K562 (cell line): Measurements from ENCODE around the gene CST4. TPM values are rescaled to one million over a fixed set of nuclear protein-coding genes. Genes with fewer than 3 reads are reported as not detected.

Source experiments
- ATAC-seq: fragments of 200-7000 bp; cut with Tn5 transposase; 3 replicates; pipeline ENCODE4 v1.9.1; 2020; ENCODE audit warnings: moderate library complexity
- BruUV-seq: library from RNA; stranded (reverse); fragments of 400-500 nt; replicated peaks from 2 replicates; lab custom pipeline; 2021; lab: Mats Ljungman, UMichigan
- CTCF ChIA-PET: fragments of 300-600 bp; formaldehyde crosslinking; extraction: SDS; loops from one replicate; lab custom pipeline; 2021; ENCODE audit warnings: low intra/inter-chr PET ratio; lab: Yijun Ruan, JAX
- POLR2A ChIA-PET: fragments of 300-600, 350-650 bp; sonication (Branson Sonifier 250); formaldehyde crosslinking; extraction: SDS; loops from one replicate; lab custom pipeline; 2021; ENCODE audit warnings: antibody characterized with exemption, inconsistent platforms; lab: Yijun Ruan, JAX
- DNase-seq, 4 experiments: peaks; one replicate each; pipeline versions ENCODE4 v3.0.0 to v3.0.0-alpha.2; 2011 to 2018; ENCODE audit warnings: low spot score in 3 of 4, mixed read lengths in 3 of 4; ENCODE audit errors: extremely low read depth in 1 of 4
- FAIRE-seq: peaks from 2 replicates; lab custom pipeline; 2011; peaks lifted over from hg19 to GRCh38; lab: Jason Lieb, UNC
- H2AFZ ChIP-seq: 2 replicates; pipeline ENCODE4 v1.6.0; 2011; ENCODE audit warnings: low read depth, low read length, control low read depth, inconsistent platforms
- H3K27ac ChIP-seq: fragments of 200-600 bp; 3 replicates; pipeline ENCODE4 v1.8.0; 2011; ENCODE audit warnings: low read depth, mild to moderate bottlenecking, control low read depth, inconsistent platforms, low read length, moderate library complexity, mixed read lengths; ENCODE audit errors: extremely low read depth
- H3K27me3 ChIP-seq, 2 experiments: fragments of 300-600 bp in 1 of 2; 2 replicates in 1 of 2; 3 replicates in 1 of 2; pipeline versions ENCODE4 v1.6.0 to v1.8.0; 2011; ENCODE audit warnings: inconsistent platforms in 2 of 2, low read length in 2 of 2, mild to moderate bottlenecking in 1 of 2, mixed read lengths in 1 of 2, moderate library complexity in 1 of 2; ENCODE audit not compliant: control insufficient read depth in 2 of 2, insufficient read depth in 2 of 2
- H3K36me3 ChIP-seq: fragments of 300-600 bp; 3 replicates; pipeline ENCODE4 v1.8.0; 2011; ENCODE audit warnings: mild to moderate bottlenecking, low read length, inconsistent platforms; ENCODE audit not compliant: control insufficient read depth, insufficient read depth
- H3K4me1 ChIP-seq, 2 experiments: fragments of 200-600 bp in 1 of 2; replicated peaks in 1 of 2; 2 replicates in 1 of 2; 3 replicates in 1 of 2; pipeline versions ENCODE4 v1.5.1 to v1.8.0; 2011; ENCODE audit warnings: inconsistent platforms in 2 of 2, low read length in 2 of 2, mild to moderate bottlenecking in 1 of 2, mixed read lengths in 1 of 2, moderate library complexity in 1 of 2; ENCODE audit not compliant: control insufficient read depth in 2 of 2, insufficient read depth in 2 of 2
- H3K4me2 ChIP-seq: 2 replicates; pipeline ENCODE4 v1.6.1; 2011; ENCODE audit warnings: low read length, control low read depth, inconsistent platforms, mixed read lengths; ENCODE audit not compliant: insufficient read depth
- H3K4me3 ChIP-seq: fragments of 200-600 bp; sonication (generic), shearing (Covaris generic); 2 replicates; pipeline ENCODE4 v1.5.1; 2016; ENCODE audit warnings: control low read depth, inconsistent platforms
- H3K79me2 ChIP-seq: fragments of 200-600 bp; 3 replicates; pipeline ENCODE4 v1.8.0; 2011; ENCODE audit warnings: low read length, inconsistent platforms; ENCODE audit not compliant: control insufficient read depth, insufficient read depth
- H3K9ac ChIP-seq, 2 experiments: 2 replicates each; pipeline versions ENCODE4 v1.6.0 to v1.6.1; 2011; ENCODE audit warnings: low read depth in 2 of 2, low read length in 2 of 2, control low read depth in 1 of 2, inconsistent platforms in 1 of 2, mild to moderate bottlenecking in 1 of 2, mixed read lengths in 1 of 2; ENCODE audit not compliant: insufficient read depth in 1 of 2
- H3K9me1 ChIP-seq: one replicate; pipeline ENCODE4 v1.6.0; 2011; ENCODE audit warnings: inconsistent platforms, mild to moderate bottlenecking, low read length, moderate library complexity; ENCODE audit not compliant: control insufficient read depth, insufficient read depth
- H3K9me3 ChIP-seq: replicated peaks from 2 replicates; pipeline ENCODE4 v1.5.1; 2011; ENCODE audit warnings: low read depth, low read length, inconsistent platforms; ENCODE audit not compliant: control insufficient read depth, insufficient read depth
- H4K20me1 ChIP-seq: replicated peaks from 2 replicates; pipeline ENCODE4 v1.6.1; 2011; ENCODE audit warnings: low read length, inconsistent platforms, mixed read lengths; ENCODE audit not compliant: control insufficient read depth, insufficient read depth
- CHCHD3 ChIP-seq: fragments of 250-450 bp; sonication (Bioruptor Pico); IDR thresholded peaks from 2 replicates; pipeline ENCODE4 v2.1.2; 2022; ENCODE audit warnings: mild to moderate bottlenecking
- DNMT1 ChIP-seq: fragments of 450-650 bp; IDR thresholded peaks from 2 replicates; pipeline ENCODE4 v1.6.1; 2016; ENCODE audit warnings: antibody characterized with exemption, mild to moderate bottlenecking
- EZH2 ChIP-seq: IDR thresholded peaks from 2 replicates; pipeline ENCODE4 v1.6.1; 2012; ENCODE audit warnings: low read depth, mild to moderate bottlenecking, inconsistent platforms, low read length, borderline replicate concordance
- FIP1L1 ChIP-seq: fragments of 200-400 bp; formaldehyde crosslinking; IDR thresholded peaks from 2 replicates; pipeline ENCODE4 v1.6.1; 2018; ENCODE audit warnings: mild to moderate bottlenecking, low read depth, low read length; ENCODE audit not compliant: poor library complexity, severe bottlenecking
- GATAD2A ChIP-seq: fragments of 450-650 bp; IDR thresholded peaks from 2 replicates; pipeline ENCODE4 v1.6.1; 2017
- LCOR ChIP-seq: sonication (generic); formaldehyde crosslinking; IDR thresholded peaks from 2 replicates; pipeline ENCODE4 v1.8.0; 2022; ENCODE audit warnings: mild to moderate bottlenecking, missing genetic modification reagents
- MBD2 ChIP-seq: sonication (generic); IDR thresholded peaks from 2 replicates; pipeline ENCODE4 v1.6.1; 2016; ENCODE audit warnings: low read depth, borderline replicate concordance
- MED1 ChIP-seq: sonication (generic); formaldehyde crosslinking; IDR thresholded peaks from 2 replicates; pipeline ENCODE4 v1.8.1; 2023; ENCODE audit warnings: missing genetic modification reagents, borderline replicate concordance
- NCOA1 ChIP-seq: fragments of 450-650 bp; IDR thresholded peaks from 2 replicates; pipeline ENCODE4 v1.6.1; 2016; ENCODE audit warnings: low read depth
- NUFIP1 ChIP-seq: fragments of 450-650 bp; IDR thresholded peaks from 2 replicates; pipeline ENCODE4 v1.6.1; 2018; ENCODE audit not compliant: partially characterized antibody
- WGBS: fragments of 100-300 bp; shearing (Covaris generic); methylation state at CpG from one replicate; pipeline ENCODE4 v1.1.6; 2016; ENCODE audit warnings: low coverage, mixed read lengths; ENCODE audit not compliant: insufficient coverage; ENCODE audit errors: missing lambda C conversion rate; 5-methylcytosine and 5-hydroxymethylcytosine counted together
- in situ Hi-C: fragments of 300-500 bp; cut with MboI; formaldehyde crosslinking; loops from 4 replicates; pipeline ENCODE4 v1.15.0; 2018; ENCODE audit warnings: inconsistent platforms, mixed read lengths
- intact Hi-C: fragments of 100-400 bp; cut with micrococcal nuclease; formaldehyde crosslinking; loops from 2 replicates; pipeline ENCODE4 v1.14.2; 2022
- polyA plus RNA-seq, 8 experiments: library from polyadenylated mRNA; depleted of rRNA in 4 of 8; stranded (reverse) in 5 of 8; unstranded in 3 of 8; fragments of >200 nt; fragmentation: Nextera tagmentation in 2 of 8; fragmentation: Illumina TruSeq in 1 of 8; extraction: Ambion mirVana in 2 of 8; extraction: Trizol in 1 of 8; gene quantifications; 2 replicates each; pipeline versions ENCODE4 v1.2.1 to v1.2.3, GENCODE V29; 2011 to 2014; ENCODE audit warnings: inconsistent platforms in 1 of 8, missing spikeins in 1 of 8
- total RNA-seq, 7 experiments: library from RNA; depleted of rRNA in 6 of 7; stranded (reverse); fragments of >200 nt in 6 of 7; fragmentation: Illumina TruSeq in 2 of 7; extraction: Trizol in 2 of 7; gene quantifications; 2 replicates each; pipeline versions ENCODE4 v1.2.1 to v1.2.3, GENCODE V29; 2011 to 2021; ENCODE audit warnings: low replicate concordance in 1 of 7
- TF ChIP-seq, protein P1 (sequence below): IDR thresholded peaks from 3 replicates; pipeline ENCODE4 v1.6.1; 2011; ENCODE audit warnings: borderline replicate concordance, mild to moderate bottlenecking, moderate library complexity; ENCODE audit not compliant: insufficient read length; ENCODE audit errors: extremely low read depth
- TF ChIP-seq, protein P2 (sequence below): fragments of 450-650 bp; formaldehyde crosslinking; IDR thresholded peaks from 2 replicates; pipeline ENCODE4 v1.4.0; 2022; ENCODE audit warnings: mild to moderate bottlenecking, moderate library complexity
- TF ChIP-seq, protein P3 (sequence below): fragments of 250-450 bp; sonication (Bioruptor Pico); IDR thresholded peaks from 2 replicates; pipeline ENCODE4 v1.5.0; 2022; ENCODE audit warnings: mild to moderate bottlenecking

The CST4 gene
- total and polyA plus RNA-seq, 9 of the 15 experiments (the other 6 are each of a cell fraction or from before 2014, with no cell fraction given): not detected

DNA sequence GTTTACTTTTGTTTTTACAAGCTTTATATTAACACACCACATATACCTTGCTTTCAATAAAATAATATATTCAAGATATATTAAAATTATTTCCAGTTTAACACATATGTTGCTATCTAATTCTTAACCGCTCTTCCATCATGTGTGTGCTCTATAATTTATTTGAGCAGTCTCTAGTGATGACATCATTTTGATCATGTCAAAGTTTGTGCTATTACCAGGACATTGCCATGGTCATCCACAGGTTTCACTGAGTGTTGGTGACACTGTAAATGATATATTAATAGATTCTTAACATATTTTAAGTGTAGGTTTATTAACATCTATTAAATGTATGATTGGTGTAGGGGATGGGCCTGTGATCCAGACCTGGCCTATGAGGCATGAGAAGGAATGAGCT, 17.1 kb upstream of the CST4 start:
- Histone ChIP-seq H3K36me3 (no peaks in the 10 kb centered on the region), H3K9ac (no peak overlapping the region), H3K79me2 (no peaks in the 10 kb centered on the region), H3K9me3 (no peaks in the 10 kb centered on the region), H4K20me1 (no peaks in the 10 kb centered on the region), H3K4me2 (no peak overlapping the region), H3K27me3 (no peaks in the 10 kb centered on the region), H3K9me1 (no peaks in the 10 kb centered on the region), H3K4me1 (no peaks in the 10 kb centered on the region), H2AFZ (no peak overlapping the region), H3K4me3 (no peak overlapping the region), H3K27ac (no peak overlapping the region)
- no TSS peak for BruUV-seq
- in situ Hi-C loops (no loop called here), intact Hi-C loops (no loop called here)
- FAIRE-seq (no peak), ATAC-seq (no peak), DNase-seq (no peak)
- WGBS: 10% methylated on average over 1 of the region's 1 CpG
- CTCF ChIA-PET: no interaction called here
- POLR2A ChIA-PET: no interaction called here
- TF ChIP-seq, protein P1, sequence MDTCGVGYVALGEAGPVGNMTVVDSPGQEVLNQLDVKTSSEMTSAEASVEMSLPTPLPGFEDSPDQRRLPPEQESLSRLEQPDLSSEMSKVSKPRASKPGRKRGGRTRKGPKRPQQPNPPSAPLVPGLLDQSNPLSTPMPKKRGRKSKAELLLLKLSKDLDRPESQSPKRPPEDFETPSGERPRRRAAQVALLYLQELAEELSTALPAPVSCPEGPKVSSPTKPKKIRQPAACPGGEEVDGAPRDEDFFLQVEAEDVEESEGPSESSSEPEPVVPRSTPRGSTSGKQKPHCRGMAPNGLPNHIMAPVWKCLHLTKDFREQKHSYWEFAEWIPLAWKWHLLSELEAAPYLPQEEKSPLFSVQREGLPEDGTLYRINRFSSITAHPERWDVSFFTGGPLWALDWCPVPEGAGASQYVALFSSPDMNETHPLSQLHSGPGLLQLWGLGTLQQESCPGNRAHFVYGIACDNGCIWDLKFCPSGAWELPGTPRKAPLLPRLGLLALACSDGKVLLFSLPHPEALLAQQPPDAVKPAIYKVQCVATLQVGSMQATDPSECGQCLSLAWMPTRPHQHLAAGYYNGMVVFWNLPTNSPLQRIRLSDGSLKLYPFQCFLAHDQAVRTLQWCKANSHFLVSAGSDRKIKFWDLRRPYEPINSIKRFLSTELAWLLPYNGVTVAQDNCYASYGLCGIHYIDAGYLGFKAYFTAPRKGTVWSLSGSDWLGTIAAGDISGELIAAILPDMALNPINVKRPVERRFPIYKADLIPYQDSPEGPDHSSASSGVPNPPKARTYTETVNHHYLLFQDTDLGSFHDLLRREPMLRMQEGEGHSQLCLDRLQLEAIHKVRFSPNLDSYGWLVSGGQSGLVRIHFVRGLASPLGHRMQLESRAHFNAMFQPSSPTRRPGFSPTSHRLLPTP: no peak
- TF ChIP-seq DNMT1 (no peak), NUFIP1 (no peak), LCOR (CRISPR knock-in tag) (no peak), MBD2 (no peak), EZH2 (no peak), NCOA1 (no peak), GATAD2A (no peak), FIP1L1 (no peak), MED1 (CRISPR knock-in tag) (no peak), CHCHD3 (CRISPR knock-in tag) (no peak)
- TF ChIP-seq, protein P2, sequence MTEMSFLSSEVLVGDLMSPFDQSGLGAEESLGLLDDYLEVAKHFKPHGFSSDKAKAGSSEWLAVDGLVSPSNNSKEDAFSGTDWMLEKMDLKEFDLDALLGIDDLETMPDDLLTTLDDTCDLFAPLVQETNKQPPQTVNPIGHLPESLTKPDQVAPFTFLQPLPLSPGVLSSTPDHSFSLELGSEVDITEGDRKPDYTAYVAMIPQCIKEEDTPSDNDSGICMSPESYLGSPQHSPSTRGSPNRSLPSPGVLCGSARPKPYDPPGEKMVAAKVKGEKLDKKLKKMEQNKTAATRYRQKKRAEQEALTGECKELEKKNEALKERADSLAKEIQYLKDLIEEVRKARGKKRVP (CRISPR knock-in tag): no peak
- TF ChIP-seq, protein P3, sequence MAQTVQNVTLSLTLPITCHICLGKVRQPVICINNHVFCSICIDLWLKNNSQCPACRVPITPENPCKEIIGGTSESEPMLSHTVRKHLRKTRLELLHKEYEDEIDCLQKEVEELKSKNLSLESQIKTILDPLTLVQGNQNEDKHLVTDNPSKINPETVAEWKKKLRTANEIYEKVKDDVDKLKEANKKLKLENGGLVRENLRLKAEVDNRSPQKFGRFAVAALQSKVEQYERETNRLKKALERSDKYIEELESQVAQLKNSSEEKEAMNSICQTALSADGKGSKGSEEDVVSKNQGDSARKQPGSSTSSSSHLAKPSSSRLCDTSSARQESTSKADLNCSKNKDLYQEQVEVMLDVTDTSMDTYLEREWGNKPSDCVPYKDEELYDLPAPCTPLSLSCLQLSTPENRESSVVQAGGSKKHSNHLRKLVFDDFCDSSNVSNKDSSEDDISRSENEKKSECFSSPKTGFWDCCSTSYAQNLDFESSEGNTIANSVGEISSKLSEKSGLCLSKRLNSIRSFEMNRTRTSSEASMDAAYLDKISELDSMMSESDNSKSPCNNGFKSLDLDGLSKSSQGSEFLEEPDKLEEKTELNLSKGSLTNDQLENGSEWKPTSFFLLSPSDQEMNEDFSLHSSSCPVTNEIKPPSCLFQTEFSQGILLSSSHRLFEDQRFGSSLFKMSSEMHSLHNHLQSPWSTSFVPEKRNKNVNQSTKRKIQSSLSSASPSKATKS (CRISPR knock-in tag): no peak
